GM23338 (cell line): ENCODE measurements around the gene DIP2C. TPM values are rescaled to one million over a fixed set of nuclear protein-coding genes. Genes with fewer than 3 reads are reported as not detected.

ENCODE experiments used
- ATAC-seq: fragments of 200-7000 bp; cut with Tn5 transposase; 3 replicates; pipeline ENCODE4 v1.9.1; 2020
- DNase-seq: peaks from one replicate; pipeline ENCODE4 v3.0.0-alpha.2; 2015; ENCODE audit warnings: low spot score
- H2AFZ ChIP-seq: fragments of 200-600 bp; sonication (generic); 2 replicates; pipeline ENCODE4 v1.8.0; 2016; ENCODE audit warnings: antibody characterized with exemption, mild to moderate bottlenecking, moderate library complexity
- H3F3A ChIP-seq: fragments of 200-600 bp; sonication (generic); replicated peaks from 2 replicates; pipeline ENCODE4 v1.8.0; 2017; ENCODE audit warnings: antibody characterized with exemption, mixed run types, low read depth
- H3K27ac ChIP-seq: fragments of 200-600 bp; sonication (generic); 2 replicates; pipeline ENCODE4 v1.6.1; 2016; ENCODE audit warnings: low read depth
- H3K27me3 ChIP-seq: fragments of 200-600 bp; sonication (generic); 2 replicates; pipeline ENCODE4 v1.8.0; 2016; ENCODE audit warnings: mild to moderate bottlenecking, mixed run types, moderate library complexity; ENCODE audit not compliant: insufficient read depth
- H3K36me3 ChIP-seq: fragments of 200-600 bp; sonication (generic); 2 replicates; pipeline ENCODE4 v1.8.0; 2016; ENCODE audit warnings: mild to moderate bottlenecking; ENCODE audit not compliant: insufficient read depth
- H3K4me1 ChIP-seq: fragments of 200-600 bp; sonication (generic); 2 replicates; pipeline ENCODE4 v1.8.0; 2016; ENCODE audit warnings: mild to moderate bottlenecking, moderate library complexity; ENCODE audit not compliant: insufficient read depth
- H3K4me2 ChIP-seq: fragments of 200-600 bp; sonication (generic); 2 replicates; pipeline ENCODE4 v1.7.1; 2017; ENCODE audit warnings: mixed run types
- H3K4me3 ChIP-seq: fragments of 200-600 bp; sonication (generic); 2 replicates; pipeline ENCODE4 v1.6.1; 2016; ENCODE audit warnings: mixed run types
- H3K79me2 ChIP-seq: fragments of 200-600 bp; sonication (generic); replicated peaks from 2 replicates; pipeline ENCODE4 v1.8.0; 2017; ENCODE audit warnings: mild to moderate bottlenecking; ENCODE audit not compliant: insufficient read depth
- H3K9me2 ChIP-seq: fragments of 200-600 bp; sonication (generic); 2 replicates; pipeline ENCODE4 v1.8.0; 2017; ENCODE audit not compliant: insufficient read depth
- H4K20me1 ChIP-seq: fragments of 200-600 bp; sonication (generic); replicated peaks from 2 replicates; pipeline ENCODE4 v1.8.0; 2017; ENCODE audit warnings: mild to moderate bottlenecking; ENCODE audit not compliant: insufficient read depth
- H3K27ac Mint-ChIP-seq: 2 replicates; pipeline ENCODE4 v1.8.0; 2020; ENCODE audit warnings: inconsistent platforms, mild to moderate bottlenecking, moderate library complexity, mixed read lengths
- H3K27me3 Mint-ChIP-seq: 3 replicates; pipeline ENCODE4 v1.8.0; 2022; ENCODE audit warnings: low read depth, mild to moderate bottlenecking, moderate library complexity, mixed read lengths, inconsistent platforms; ENCODE audit not compliant: insufficient read depth, poor library complexity
- H3K36me3 Mint-ChIP-seq: 3 replicates; pipeline ENCODE4 v1.8.0; 2021; ENCODE audit warnings: low read depth, mild to moderate bottlenecking, inconsistent platforms, moderate library complexity, mixed read lengths
- H3K4me1 Mint-ChIP-seq: 3 replicates; pipeline ENCODE4 v1.8.0; 2020; ENCODE audit warnings: mild to moderate bottlenecking, inconsistent platforms, mixed read lengths
- H3K4me3 Mint-ChIP-seq: 3 replicates; pipeline ENCODE4 v1.8.0; 2021; ENCODE audit warnings: moderate library complexity, mild to moderate bottlenecking, inconsistent platforms, mixed read lengths
- H3K9me3 Mint-ChIP-seq: 3 replicates; pipeline ENCODE4 v1.8.0; 2020; ENCODE audit warnings: moderate library complexity, mild to moderate bottlenecking, inconsistent platforms, mixed read lengths
- CREB1 ChIP-seq: fragments of 250-450 bp; sonication (Bioruptor Pico); IDR thresholded peaks from 2 replicates; pipeline ENCODE4 v1.5.0; 2020; ENCODE audit warnings: low read depth, mild to moderate bottlenecking, moderate library complexity
- ETS1 ChIP-seq: IDR thresholded peaks from 2 replicates; pipeline ENCODE4 v1.6.1; 2016; ENCODE audit warnings: antibody characterized with exemption
- EZH2 ChIP-seq: fragments of 200-600 bp; sonication (generic); IDR thresholded peaks from one replicate; pipeline ENCODE4 v1.8.0; 2017; ENCODE audit warnings: antibody characterized with exemption, mild to moderate bottlenecking, low read depth; ENCODE audit not compliant: unreplicated experiment
- EZH2phosphoT487 ChIP-seq: fragments of 200-600 bp; sonication (generic); IDR thresholded peaks from one replicate; pipeline ENCODE4 v1.8.1; 2018; ENCODE audit warnings: antibody characterized with exemption; ENCODE audit not compliant: unreplicated experiment
- NANOG ChIP-seq: IDR thresholded peaks from 2 replicates; pipeline ENCODE4 v1.6.1; 2016; ENCODE audit warnings: antibody characterized with exemption, borderline replicate concordance
- POLR2AphosphoS5 ChIP-seq: IDR thresholded peaks from 2 replicates; pipeline ENCODE4 v1.6.1; 2016; ENCODE audit warnings: antibody characterized with exemption, low read depth
- STAT1 ChIP-seq: IDR thresholded peaks from one replicate; pipeline ENCODE4 v1.6.1; 2016; ENCODE audit warnings: antibody characterized with exemption; ENCODE audit not compliant: unreplicated experiment
- ZNF331 ChIP-seq: fragments of 250-450 bp; sonication (Bioruptor Pico); IDR thresholded peaks from 2 replicates; pipeline ENCODE4 v1.5.0; 2020; ENCODE audit warnings: low read depth, mild to moderate bottlenecking, moderate library complexity
- ZNF462 ChIP-seq: fragments of 250-450 bp; sonication (Bioruptor Pico); IDR thresholded peaks from 2 replicates; pipeline ENCODE4 v1.5.0; 2020; ENCODE audit warnings: mild to moderate bottlenecking, moderate library complexity
- polyA plus RNA-seq: library from polyadenylated mRNA; unstranded; fragments of >200 nt; fragmentation: Nextera tagmentation; extraction: Ambion mirVana; gene quantifications from 2 replicates; pipeline ENCODE4 v1.2.1, GENCODE V29; 2016
- total RNA-seq: library from RNA; depleted of rRNA; stranded (reverse); fragments of >200 nt; shearing (Covaris generic); gene quantifications from 2 replicates; pipeline ENCODE4 v1.2.3, GENCODE V29; 2014
- TF ChIP-seq, protein P1 (sequence below): IDR thresholded peaks from one replicate; pipeline ENCODE4 v1.6.1; 2018; ENCODE audit warnings: antibody characterized with exemption; ENCODE audit not compliant: unreplicated experiment
- TF ChIP-seq, protein P2 (sequence below), 2 experiments: fragments of 200-600 bp in 1 of 2; sonication (generic) in 1 of 2; conservative IDR thresholded peaks; 2 replicates each; pipeline versions ENCODE4 v1.5.1 to v1.6.1; 2016 to 2017; ENCODE audit warnings: antibody characterized with exemption in 2 of 2, low read depth in 2 of 2, mild to moderate bottlenecking in 2 of 2, moderate library complexity in 1 of 2

DIP2C gene
- total and polyA plus RNA-seq, 2 experiments from 2014 or later, result 5.1 to 7.7 TPM

- TF ChIP-seq STAT1 (no peak), ETS1 (no peak), ZNF331 (CRISPR knock-in tag) (no peak), POLR2AphosphoS5 (no peak), EZH2 (no peak)
- TF ChIP-seq, protein P1, sequence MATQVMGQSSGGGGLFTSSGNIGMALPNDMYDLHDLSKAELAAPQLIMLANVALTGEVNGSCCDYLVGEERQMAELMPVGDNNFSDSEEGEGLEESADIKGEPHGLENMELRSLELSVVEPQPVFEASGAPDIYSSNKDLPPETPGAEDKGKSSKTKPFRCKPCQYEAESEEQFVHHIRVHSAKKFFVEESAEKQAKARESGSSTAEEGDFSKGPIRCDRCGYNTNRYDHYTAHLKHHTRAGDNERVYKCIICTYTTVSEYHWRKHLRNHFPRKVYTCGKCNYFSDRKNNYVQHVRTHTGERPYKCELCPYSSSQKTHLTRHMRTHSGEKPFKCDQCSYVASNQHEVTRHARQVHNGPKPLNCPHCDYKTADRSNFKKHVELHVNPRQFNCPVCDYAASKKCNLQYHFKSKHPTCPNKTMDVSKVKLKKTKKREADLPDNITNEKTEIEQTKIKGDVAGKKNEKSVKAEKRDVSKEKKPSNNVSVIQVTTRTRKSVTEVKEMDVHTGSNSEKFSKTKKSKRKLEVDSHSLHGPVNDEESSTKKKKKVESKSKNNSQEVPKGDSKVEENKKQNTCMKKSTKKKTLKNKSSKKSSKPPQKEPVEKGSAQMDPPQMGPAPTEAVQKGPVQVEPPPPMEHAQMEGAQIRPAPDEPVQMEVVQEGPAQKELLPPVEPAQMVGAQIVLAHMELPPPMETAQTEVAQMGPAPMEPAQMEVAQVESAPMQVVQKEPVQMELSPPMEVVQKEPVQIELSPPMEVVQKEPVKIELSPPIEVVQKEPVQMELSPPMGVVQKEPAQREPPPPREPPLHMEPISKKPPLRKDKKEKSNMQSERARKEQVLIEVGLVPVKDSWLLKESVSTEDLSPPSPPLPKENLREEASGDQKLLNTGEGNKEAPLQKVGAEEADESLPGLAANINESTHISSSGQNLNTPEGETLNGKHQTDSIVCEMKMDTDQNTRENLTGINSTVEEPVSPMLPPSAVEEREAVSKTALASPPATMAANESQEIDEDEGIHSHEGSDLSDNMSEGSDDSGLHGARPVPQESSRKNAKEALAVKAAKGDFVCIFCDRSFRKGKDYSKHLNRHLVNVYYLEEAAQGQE, result no peak
Observed at GRCh38 chr10:516764-517163, 172.7 kb downstream of the DIP2C start (continued).

- Mint-ChIP-seq H3K4me3 (no peak overlapping the region), H3K27ac (no peak overlapping the region), H3K36me3 (no peaks in the 10 kb centered on the region; the same call in 2 of the 3 replicates), H3K9me3 (peaks cover 5% of the 10 kb centered on the region; the same call in 1 of the 3 replicates), H3K27me3 (peaks cover 14% of the 10 kb centered on the region), H3K4me1 (peaks cover 14% of the 10 kb centered on the region)
- Histone ChIP-seq H3K4me2 (no peak overlapping the region), H3K4me1 (no peaks in the 10 kb centered on the region), H4K20me1 (no peaks in the 10 kb centered on the region), H3K4me3 (no peak overlapping the region), H3K36me3 (no peaks in the 10 kb centered on the region), H2AFZ (no peak overlapping the region), H3K27me3 (no peaks in the 10 kb centered on the region), H3K9me2 (no peaks in the 10 kb centered on the region), H3K79me2 (no peaks in the 10 kb centered on the region), H3F3A (no peaks in the 10 kb centered on the region), H3K27ac (no peak overlapping the region)
- DNase-seq (no peak), ATAC-seq (no peak)
- no peak for TF ChIP-seq EZH2
- TF ChIP-seq ZNF462 (CRISPR knock-in tag), result no peak
- no peak for TF ChIP-seq ETS1
- no peak for TF ChIP-seq CREB1 (CRISPR knock-in tag)
- no peak for TF ChIP-seq POLR2AphosphoS5
- TF ChIP-seq NANOG, result no peak
- TF ChIP-seq ZNF331 (CRISPR knock-in tag), result no peak
- TF ChIP-seq EZH2phosphoT487, result no peak
- TF ChIP-seq, protein P2, sequence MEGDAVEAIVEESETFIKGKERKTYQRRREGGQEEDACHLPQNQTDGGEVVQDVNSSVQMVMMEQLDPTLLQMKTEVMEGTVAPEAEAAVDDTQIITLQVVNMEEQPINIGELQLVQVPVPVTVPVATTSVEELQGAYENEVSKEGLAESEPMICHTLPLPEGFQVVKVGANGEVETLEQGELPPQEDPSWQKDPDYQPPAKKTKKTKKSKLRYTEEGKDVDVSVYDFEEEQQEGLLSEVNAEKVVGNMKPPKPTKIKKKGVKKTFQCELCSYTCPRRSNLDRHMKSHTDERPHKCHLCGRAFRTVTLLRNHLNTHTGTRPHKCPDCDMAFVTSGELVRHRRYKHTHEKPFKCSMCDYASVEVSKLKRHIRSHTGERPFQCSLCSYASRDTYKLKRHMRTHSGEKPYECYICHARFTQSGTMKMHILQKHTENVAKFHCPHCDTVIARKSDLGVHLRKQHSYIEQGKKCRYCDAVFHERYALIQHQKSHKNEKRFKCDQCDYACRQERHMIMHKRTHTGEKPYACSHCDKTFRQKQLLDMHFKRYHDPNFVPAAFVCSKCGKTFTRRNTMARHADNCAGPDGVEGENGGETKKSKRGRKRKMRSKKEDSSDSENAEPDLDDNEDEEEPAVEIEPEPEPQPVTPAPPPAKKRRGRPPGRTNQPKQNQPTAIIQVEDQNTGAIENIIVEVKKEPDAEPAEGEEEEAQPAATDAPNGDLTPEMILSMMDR (conservative IDR thresholded peaks at IDR 0.05; ENCODE audit: low read depth in 2 of 2), result no peak
Observed at GRCh38 chr10:515674-516073, 173.8 kb downstream of the DIP2C start.
